Ishikawa (cell line): ENCODE data around the gene HYAL4.
A peak's percentile ranks its signal among the peaks of the same experiment; 100 is the strongest.

Source experiments
- CREB1 ChIP-seq: IDR thresholded peaks from 2 replicates; pipeline ENCODE4 v1.6.1; 2012; ENCODE audit warnings: low read depth
- EP300 ChIP-seq: IDR thresholded peaks from 2 replicates; pipeline ENCODE4 v1.6.1; 2012; ENCODE audit warnings: borderline replicate concordance
- FOXM1 ChIP-seq: IDR thresholded peaks from 2 replicates; pipeline ENCODE4 v1.6.1; 2012; ENCODE audit warnings: low read depth, borderline replicate concordance
- MAX ChIP-seq: IDR thresholded peaks from 2 replicates; pipeline ENCODE4 v1.6.1; 2012
- NFIC ChIP-seq: IDR thresholded peaks from 2 replicates; pipeline ENCODE4 v1.6.1; 2012
- RAD21 ChIP-seq: IDR thresholded peaks from 2 replicates; pipeline ENCODE4 v1.6.1; 2012; ENCODE audit warnings: low read depth
- REST ChIP-seq: IDR thresholded peaks from 2 replicates; pipeline ENCODE4 v1.6.1; 2012; ENCODE audit warnings: low read depth, mild to moderate bottlenecking
- TCF12 ChIP-seq: IDR thresholded peaks from 2 replicates; pipeline ENCODE4 v1.6.1; 2012; ENCODE audit warnings: low read depth
- TEAD4 ChIP-seq: IDR thresholded peaks from 2 replicates; pipeline ENCODE4 v1.6.1; 2012
- USF1 ChIP-seq: IDR thresholded peaks from 2 replicates; pipeline ENCODE4 v1.6.1; 2012
- YY1 ChIP-seq: IDR thresholded peaks from 2 replicates; pipeline ENCODE4 v1.6.1; 2012; ENCODE audit warnings: low read depth
- ZBTB7A ChIP-seq: IDR thresholded peaks from 2 replicates; pipeline ENCODE4 v1.6.1; 2012; ENCODE audit warnings: low read depth

GRCh38 chr7:123797673-123798531 lies 47.1 kb upstream of the HYAL4 start:
- TF ChIP-seq REST (no peak), MAX (peak; percentile 60; the same call in 1 of the 2 replicates), CREB1 (no peak), YY1 (no peak), RAD21 (peak; percentile 90), EP300 (peak; percentile 86), FOXM1 (peak; percentile 98), USF1 (no peak), TCF12 (peak; percentile 85), ZBTB7A (no peak), TEAD4 (peak; percentile 94), NFIC (peak; percentile 77)
